HL-60 (cell line): ENCODE measurements around the gene ZBTB32.
A peak's percentile ranks its signal among the peaks of the same experiment; 100 is the strongest.

Experiments used
- DNase-seq, 2 experiments: peaks; one replicate each; pipeline ENCODE4 v3.0.0-alpha.2; 2010 to 2020; ENCODE audit warnings: low read depth in 1 of 2, low spot score in 1 of 2
- H3K27ac ChIP-seq: fragments of 250-450 bp; sonication (Bioruptor Pico); replicated peaks from 2 replicates; pipeline ENCODE4 v1.5.1; 2020; ENCODE audit warnings: mild to moderate bottlenecking, moderate library complexity
- H3K27me3 ChIP-seq: fragments of 250-450 bp; sonication (Bioruptor Pico); 2 replicates; pipeline ENCODE4 v1.5.1; 2021; ENCODE audit warnings: mild to moderate bottlenecking, moderate library complexity; ENCODE audit not compliant: insufficient read depth, poor library complexity, severe bottlenecking
- H3K4me3 ChIP-seq: replicated peaks from 2 replicates; pipeline ENCODE4 v1.5.1; 2011; ENCODE audit warnings: mild to moderate bottlenecking, control low read depth, low read length; ENCODE audit not compliant: insufficient read depth
- CTCF ChIP-seq: IDR thresholded peaks from one replicate; pipeline ENCODE4 v1.5.1; 2011; ENCODE audit warnings: low read length, control low read depth, inconsistent platforms; ENCODE audit not compliant: insufficient read depth
- GABPA ChIP-seq: IDR thresholded peaks from 2 replicates; pipeline ENCODE4 v1.6.1; 2012; ENCODE audit warnings: low read depth
- POLR2AphosphoS5 ChIP-seq: IDR thresholded peaks from 2 replicates; pipeline ENCODE4 v1.6.1; 2012; ENCODE audit warnings: low read depth
- REST ChIP-seq: IDR thresholded peaks from 2 replicates; pipeline ENCODE4 v1.6.1; 2012; ENCODE audit warnings: low read depth; ENCODE audit not compliant: insufficient replicate concordance
- SPI1 ChIP-seq: IDR thresholded peaks from 2 replicates; pipeline ENCODE4 v1.6.1; 2012; ENCODE audit warnings: low read depth, mild to moderate bottlenecking, borderline replicate concordance

ZBTB32 gene

DNA sequence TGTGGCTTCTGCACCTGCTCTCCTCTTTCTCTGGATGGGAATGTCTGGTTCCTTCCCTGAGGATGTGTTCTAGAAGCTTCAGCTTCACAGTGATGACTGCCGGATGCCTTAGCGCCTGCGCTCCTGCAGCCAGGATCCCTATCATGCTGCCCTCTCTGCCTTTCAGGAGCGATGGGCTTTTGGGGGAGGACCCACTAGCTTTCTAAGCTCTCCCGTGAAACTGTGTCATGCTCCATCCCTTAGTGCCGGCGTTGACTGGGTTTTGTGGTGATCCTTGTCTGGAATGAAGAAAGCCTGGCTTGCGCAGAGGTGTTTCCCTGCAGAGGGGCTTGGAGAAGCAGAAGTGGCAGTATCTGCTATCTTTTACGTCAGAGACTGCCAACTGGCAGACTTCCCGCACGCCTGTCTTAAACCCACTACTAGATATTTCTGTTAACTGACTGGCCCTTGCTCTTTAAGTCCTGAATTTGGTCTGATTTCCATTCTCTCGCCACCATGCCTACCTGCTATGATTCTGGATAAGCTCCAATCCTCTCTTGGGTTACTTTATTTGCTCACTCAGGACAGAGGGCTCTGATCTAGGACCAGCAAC is 9.6 kb downstream of the ZBTB32 start:
- Histone ChIP-seq H3K4me3 (no peak overlapping the region), H3K27ac (peak overlapping the region; percentile 20; the same call in 1 of the 2 replicates), H3K27me3 (no peaks in the 10 kb centered on the region)
- DNase-seq, result peak in 1 of 2 experiments; percentile 64
- TF ChIP-seq SPI1, result peak; percentile 62; the same call in 1 of the 2 replicates
- TF ChIP-seq REST, result no peak

DNA sequence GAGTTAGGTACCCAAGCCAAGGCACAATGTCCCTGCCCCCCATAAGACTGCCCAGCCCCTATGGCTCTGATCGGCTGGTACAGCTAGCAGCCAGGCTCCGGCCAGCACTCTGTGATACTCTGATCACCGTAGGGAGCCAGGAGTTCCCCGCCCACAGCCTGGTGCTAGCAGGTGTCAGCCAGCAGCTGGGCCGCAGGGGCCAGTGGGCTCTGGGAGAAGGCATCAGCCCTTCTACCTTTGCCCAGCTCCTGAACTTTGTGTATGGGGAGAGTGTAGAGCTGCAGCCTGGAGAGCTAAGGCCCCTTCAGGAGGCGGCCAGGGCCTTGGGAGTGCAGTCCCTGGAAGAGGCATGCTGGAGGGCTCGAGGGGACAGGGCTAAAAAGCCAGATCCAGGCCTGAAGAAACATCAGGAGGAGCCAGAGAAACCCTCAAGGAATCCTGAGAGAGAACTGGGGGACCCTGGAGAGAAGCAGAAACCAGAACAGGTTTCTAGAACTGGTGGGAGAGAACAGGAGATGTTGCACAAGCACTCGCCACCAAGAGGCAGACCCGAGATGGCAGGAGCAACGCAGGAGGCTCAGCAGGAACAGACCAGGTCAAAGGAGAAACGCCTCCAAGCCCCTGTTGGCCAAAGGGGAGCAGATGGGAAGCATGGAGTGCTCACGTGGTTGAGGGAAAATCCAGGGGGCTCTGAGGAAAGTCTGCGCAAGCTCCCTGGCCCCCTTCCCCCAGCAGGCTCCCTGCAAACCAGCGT is 10.4 kb downstream of the ZBTB32 start:
- no peak for TF ChIP-seq SPI1
- TF ChIP-seq CTCF, result no peak
- no peak for TF ChIP-seq GABPA
- TF ChIP-seq POLR2AphosphoS5, result no peak
- no peak for TF ChIP-seq REST
- Histone ChIP-seq H3K27ac (peak overlapping the region; percentile 20; the same call in 1 of the 2 replicates), H3K27me3 (no peaks in the 10 kb centered on the region), H3K4me3 (no peak overlapping the region)
- DNase-seq, result peak in 1 of 2 experiments; percentile 59

DNA sequence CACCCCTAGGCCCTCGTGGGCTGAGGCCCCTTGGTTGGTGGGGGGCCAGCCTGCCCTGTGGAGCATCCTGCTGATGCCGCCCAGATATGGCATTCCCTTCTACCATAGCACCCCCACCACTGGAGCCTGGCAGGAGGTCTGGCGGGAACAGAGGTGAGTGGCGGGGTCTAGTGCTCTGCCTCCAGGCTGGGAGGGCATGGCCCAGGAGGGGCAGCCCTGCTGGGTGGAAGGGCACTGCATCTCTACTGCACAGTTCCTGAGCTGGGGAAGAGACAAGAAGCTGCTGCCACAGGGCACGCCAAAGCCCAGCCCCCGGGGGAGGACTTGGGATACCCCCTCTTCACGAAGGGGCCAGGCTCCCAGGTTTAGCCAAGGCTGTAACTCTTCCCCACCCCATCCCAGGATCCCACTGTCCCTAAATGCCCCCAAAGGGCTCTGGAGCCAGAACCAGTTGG is 11.0 kb downstream of the ZBTB32 start:
- Histone ChIP-seq H3K4me3 (no peak overlapping the region), H3K27ac (no peak overlapping the region)
- DNase-seq, result no peak

More for the DNA sequence above, 11.0 kb downstream of the ZBTB32 start:
- TF ChIP-seq SPI1, result no peak
- TF ChIP-seq POLR2AphosphoS5, result no peak
- no peak for TF ChIP-seq CTCF
- no peaks in the 10 kb centered on the region for H3K27me3 ChIP-seq
